Measurements from ENCODE around the gene STOM.

DNA sequence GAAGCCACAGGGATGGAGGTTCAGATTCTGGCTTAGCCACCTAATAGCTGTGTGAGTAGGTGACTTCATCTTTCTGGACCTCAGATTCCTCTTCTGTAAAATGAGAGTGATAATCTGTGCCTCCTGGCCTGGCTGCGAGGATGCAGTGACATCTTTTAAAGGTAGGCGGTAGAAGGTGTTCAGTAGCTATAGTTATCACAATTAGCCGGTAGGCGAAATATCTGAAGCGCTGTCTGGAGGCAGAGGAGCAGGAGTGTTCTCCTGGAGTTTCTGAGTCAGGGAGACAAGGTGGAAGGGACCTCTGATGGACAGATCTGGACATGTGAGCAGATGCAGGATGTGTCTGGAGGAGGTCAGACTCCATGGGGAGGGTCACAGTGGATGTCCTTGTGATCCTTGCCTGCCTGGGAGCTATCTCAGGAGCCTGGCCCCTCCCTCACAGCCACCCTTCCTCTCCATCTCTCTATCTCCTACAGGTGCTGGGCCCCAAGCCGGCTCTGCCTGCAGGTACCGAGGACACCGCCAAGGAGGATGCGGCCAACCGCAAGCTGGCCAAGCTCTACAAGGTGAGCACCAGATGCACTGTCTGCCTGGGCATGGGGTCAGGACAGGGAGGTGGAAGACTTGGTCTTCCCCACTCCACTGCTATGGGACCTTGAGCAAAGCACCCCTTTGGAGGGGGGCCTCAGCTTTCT is 56.4 kb downstream of the STOM start:
- TF ChIP-seq, protein P1, sequence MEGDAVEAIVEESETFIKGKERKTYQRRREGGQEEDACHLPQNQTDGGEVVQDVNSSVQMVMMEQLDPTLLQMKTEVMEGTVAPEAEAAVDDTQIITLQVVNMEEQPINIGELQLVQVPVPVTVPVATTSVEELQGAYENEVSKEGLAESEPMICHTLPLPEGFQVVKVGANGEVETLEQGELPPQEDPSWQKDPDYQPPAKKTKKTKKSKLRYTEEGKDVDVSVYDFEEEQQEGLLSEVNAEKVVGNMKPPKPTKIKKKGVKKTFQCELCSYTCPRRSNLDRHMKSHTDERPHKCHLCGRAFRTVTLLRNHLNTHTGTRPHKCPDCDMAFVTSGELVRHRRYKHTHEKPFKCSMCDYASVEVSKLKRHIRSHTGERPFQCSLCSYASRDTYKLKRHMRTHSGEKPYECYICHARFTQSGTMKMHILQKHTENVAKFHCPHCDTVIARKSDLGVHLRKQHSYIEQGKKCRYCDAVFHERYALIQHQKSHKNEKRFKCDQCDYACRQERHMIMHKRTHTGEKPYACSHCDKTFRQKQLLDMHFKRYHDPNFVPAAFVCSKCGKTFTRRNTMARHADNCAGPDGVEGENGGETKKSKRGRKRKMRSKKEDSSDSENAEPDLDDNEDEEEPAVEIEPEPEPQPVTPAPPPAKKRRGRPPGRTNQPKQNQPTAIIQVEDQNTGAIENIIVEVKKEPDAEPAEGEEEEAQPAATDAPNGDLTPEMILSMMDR (IDR thresholded peaks at IDR 0.05) = no peak
- TF ChIP-seq POLR2A (IDR thresholded peaks at IDR 0.05) = no peak
